ENCODE results near the gene ARF1.

ARF1 gene

GRCh38 chr1:228144193-228144992, 61.9 kb downstream of the ARF1 start:
- Histone ChIP-seq H3K27ac (no peak overlapping the region), H3K36me3 (ENCODE audit: insufficient read depth, low read length) (no peaks in the 10 kb centered on the region), H3K9me3 (ENCODE audit: low read depth, low read length) (no peaks in the 10 kb centered on the region), H3K9ac (ENCODE audit: insufficient read length) (no peak overlapping the region), H3K4me3 (no peak overlapping the region)
- no peak for DNase-seq (ENCODE audit: low read depth, low spot score)
- TF ChIP-seq EZH2 (IDR thresholded peaks at IDR 0.05): no peak
- TF ChIP-seq FOXP2 (optimal IDR thresholded peaks at IDR 0.05; ENCODE audit: control extremely low read depth, extremely low read length, insufficient read depth): no peak
- TF ChIP-seq POLR2AphosphoS5 (IDR thresholded peaks at IDR 0.05; ENCODE audit: borderline replicate concordance, low read depth, low read length): no peak

GRCh38 chr1:228144993-228145343, 62.5 kb downstream of the ARF1 start:
- H3K27ac ChIP-seq: no peak overlapping the region
- TF ChIP-seq POLR2AphosphoS5 (IDR thresholded peaks at IDR 0.05; ENCODE audit: borderline replicate concordance, low read depth, low read length): no peak
- no peak for TF ChIP-seq FOXP2 (optimal IDR thresholded peaks at IDR 0.05; ENCODE audit: control extremely low read depth, extremely low read length, insufficient read depth)
- no peak for TF ChIP-seq EZH2 (IDR thresholded peaks at IDR 0.05)
- no peaks in the 10 kb centered on the region for H3K36me3 ChIP-seq (ENCODE audit: insufficient read depth, low read length)
- no peak overlapping the region for H3K4me3 ChIP-seq
- no peak overlapping the region for H3K9ac ChIP-seq (ENCODE audit: insufficient read length)
- DNase-seq (ENCODE audit: low read depth, low spot score): no peak
- H3K9me3 ChIP-seq (ENCODE audit: low read depth, low read length): no peaks in the 10 kb centered on the region

GRCh38 chr1:228145463-228146416, 63.2 kb downstream of the ARF1 start:
- Histone ChIP-seq H3K9ac (ENCODE audit: insufficient read length) (no peak overlapping the region), H3K4me3 (no peak overlapping the region), H3K27ac (no peak overlapping the region), H3K36me3 (ENCODE audit: insufficient read depth, low read length) (no peaks in the 10 kb centered on the region), H3K9me3 (ENCODE audit: low read depth, low read length) (no peaks in the 10 kb centered on the region)
- TF ChIP-seq EZH2 (IDR thresholded peaks at IDR 0.05): no peak
- no peak for TF ChIP-seq POLR2AphosphoS5 (IDR thresholded peaks at IDR 0.05; ENCODE audit: borderline replicate concordance, low read depth, low read length)
- no peak for TF ChIP-seq FOXP2 (optimal IDR thresholded peaks at IDR 0.05; ENCODE audit: control extremely low read depth, extremely low read length, insufficient read depth)
- DNase-seq (ENCODE audit: low read depth, low spot score): no peak

- Histone ChIP-seq H3K9ac (ENCODE audit: insufficient read length) (no peak overlapping the region), H3K36me3 (ENCODE audit: insufficient read depth, low read length) (no peaks in the 10 kb centered on the region), H3K27ac (no peak overlapping the region)
Observed at GRCh38 chr1:228146417-228147150, 64.1 kb downstream of the ARF1 start.

GRCh38 chr1:228147151-228147693, 64.7 kb downstream of the ARF1 start:
- no peak for DNase-seq (ENCODE audit: low read depth, low spot score)
- Histone ChIP-seq H3K27ac (no peak overlapping the region), H3K9me3 (ENCODE audit: low read depth, low read length) (no peaks in the 10 kb centered on the region), H3K9ac (ENCODE audit: insufficient read length) (no peak overlapping the region), H3K4me3 (no peak overlapping the region), H3K36me3 (ENCODE audit: insufficient read depth, low read length) (no peaks in the 10 kb centered on the region)
- no peak for TF ChIP-seq EZH2 (IDR thresholded peaks at IDR 0.05)

More at GRCh38 chr1:228146417-228147150, 64.1 kb downstream of the ARF1 start:
- DNase-seq (ENCODE audit: low read depth, low spot score): no peak
- Histone ChIP-seq H3K4me3 (no peak overlapping the region), H3K9me3 (ENCODE audit: low read depth, low read length) (no peaks in the 10 kb centered on the region)
- TF ChIP-seq EZH2 (IDR thresholded peaks at IDR 0.05) (no peak), FOXP2 (optimal IDR thresholded peaks at IDR 0.05; ENCODE audit: control extremely low read depth, extremely low read length, insufficient read depth) (no peak), POLR2AphosphoS5 (IDR thresholded peaks at IDR 0.05; ENCODE audit: borderline replicate concordance, low read depth, low read length) (no peak)

GRCh38 chr1:228147768-228148167, 65.3 kb downstream of the ARF1 start:
- H3K4me3 ChIP-seq: no peak overlapping the region
- DNase-seq (ENCODE audit: low read depth, low spot score): no peak
- TF ChIP-seq EZH2 (IDR thresholded peaks at IDR 0.05) (no peak), FOXP2 (optimal IDR thresholded peaks at IDR 0.05; ENCODE audit: control extremely low read depth, extremely low read length, insufficient read depth) (no peak), POLR2AphosphoS5 (IDR thresholded peaks at IDR 0.05; ENCODE audit: borderline replicate concordance, low read depth, low read length) (no peak)
- no peak overlapping the region for H3K27ac ChIP-seq
- H3K9ac ChIP-seq (ENCODE audit: insufficient read length): no peak overlapping the region
- no peaks in the 10 kb centered on the region for H3K9me3 ChIP-seq (ENCODE audit: low read depth, low read length)
- H3K36me3 ChIP-seq (ENCODE audit: insufficient read depth, low read length): no peaks in the 10 kb centered on the region

GRCh38 chr1:228148196-228148861, 65.8 kb downstream of the ARF1 start:
- TF ChIP-seq EZH2 (IDR thresholded peaks at IDR 0.05): no peak
- no peak for TF ChIP-seq FOXP2 (optimal IDR thresholded peaks at IDR 0.05; ENCODE audit: control extremely low read depth, extremely low read length, insufficient read depth)
- no peak for TF ChIP-seq POLR2AphosphoS5 (IDR thresholded peaks at IDR 0.05; ENCODE audit: borderline replicate concordance, low read depth, low read length)
- no peak overlapping the region for H3K9ac ChIP-seq (ENCODE audit: insufficient read length)
- H3K9me3 ChIP-seq (ENCODE audit: low read depth, low read length): no peaks in the 10 kb centered on the region

More at GRCh38 chr1:228148196-228148861, 65.8 kb downstream of the ARF1 start:
- DNase-seq (ENCODE audit: low read depth, low spot score): no peak
- no peak overlapping the region for H3K4me3 ChIP-seq
- H3K36me3 ChIP-seq (ENCODE audit: insufficient read depth, low read length): no peaks in the 10 kb centered on the region
- H3K27ac ChIP-seq: no peak overlapping the region
